ENCODE results near the gene TMEM150B.

- TF ChIP-seq CTCF (IDR thresholded peaks at IDR 0.05), result no peak
- no peak for TF ChIP-seq EZH2 (IDR thresholded peaks at IDR 0.05; ENCODE audit: borderline replicate concordance, insufficient read depth, low read depth, low read length, poor library complexity, severe bottlenecking)
Measured at GRCh38 chr19:55308281-55308680, 16.9 kb downstream of the TMEM150B start.
